A549 (cell line): ENCODE measurements around the gene LIG1. TPM values are rescaled to one million over a fixed set of nuclear protein-coding genes. Genes with fewer than 3 reads are reported as not detected.

ENCODE experiments used
- ATAC-seq, 2 experiments: fragments of 200-7000 bp in 1 of 2; fragments of >200 bp in 1 of 2; cut with Nextera tagmentation in 1 of 2; cut with Tn5 transposase in 1 of 2; 3 replicates each; pipeline versions ENCODE4 v1.8.0 to v1.9.1; 2018 to 2020; ENCODE audit warnings: mild to moderate bottlenecking in 1 of 2, moderate library complexity in 1 of 2
- CTCF ChIA-PET: fragments of 300-600 bp; sonication (Branson Sonifier 250); formaldehyde crosslinking; extraction: SDS; loops from one replicate; lab custom pipeline; 2021; ENCODE audit warnings: antibody characterized with exemption, inconsistent platforms; lab: Yijun Ruan, JAX
- POLR2A ChIA-PET: fragments of 350-600 bp; formaldehyde crosslinking; extraction: SDS; loops from one replicate; lab custom pipeline; 2021; ENCODE audit warnings: antibody characterized with exemption, inconsistent platforms; lab: Yijun Ruan, JAX
- DNase-seq, 2 experiments: peaks; one replicate each; pipeline versions ENCODE4 v3.0.0 to v3.0.0-alpha.2; 2011 to 2016; ENCODE audit warnings: low read depth in 1 of 2, low spot score in 1 of 2
- FAIRE-seq: peaks from 2 replicates; lab custom pipeline; 2011; peaks lifted over from hg19 to GRCh38; lab: Jason Lieb, UNC
- H3K27ac ChIP-seq, 2 experiments: fragments of >200 bp; sonication (Bioruptor Twin); formaldehyde crosslinking; 3 replicates each; pipeline ENCODE4 v1.5.1; 2016 to 2017
- H3K4me1 ChIP-seq: fragments of >200 bp; sonication (Bioruptor Twin); formaldehyde crosslinking; 3 replicates; pipeline ENCODE4 v1.6.1; 2016
- H3K4me2 ChIP-seq: fragments of >200 bp; sonication (Bioruptor Twin); formaldehyde crosslinking; 3 replicates; pipeline ENCODE4 v1.6.1; 2016
- H3K4me3 ChIP-seq: fragments of >200 bp; sonication (Bioruptor Twin); formaldehyde crosslinking; 3 replicates; pipeline ENCODE4 v1.5.1; 2016
- H3K9me3 ChIP-seq: fragments of >200 bp; sonication (Bioruptor Twin); formaldehyde crosslinking; 3 replicates; pipeline ENCODE4 v1.6.1; 2016
- CBX2 ChIP-seq: fragments of 200-600 bp; sonication (generic); IDR thresholded peaks from 2 replicates; pipeline ENCODE4 v1.6.1; 2016; ENCODE audit warnings: low read depth, mild to moderate bottlenecking, borderline replicate concordance
- CBX8 ChIP-seq: fragments of 200-600 bp; sonication (generic); IDR thresholded peaks from 2 replicates; pipeline ENCODE4 v1.6.1; 2016
- CHD4 ChIP-seq: fragments of 200-600 bp; sonication (generic); IDR thresholded peaks from 2 replicates; pipeline ENCODE4 v1.6.1; 2016; ENCODE audit warnings: antibody characterized with exemption, mild to moderate bottlenecking, borderline replicate concordance
- EP300 ChIP-seq, 2 experiments: fragments of >200 bp; sonication (Bioruptor Twin); formaldehyde crosslinking; IDR thresholded peaks; 2 replicates in 1 of 2; 3 replicates in 1 of 2; pipeline ENCODE4 v1.6.1; 2016 to 2017
- ESRRA ChIP-seq: fragments of 150-350 bp; IDR thresholded peaks from 2 replicates; pipeline ENCODE4 v1.6.1; 2014; ENCODE audit warnings: mild to moderate bottlenecking, low read length, borderline replicate concordance
- FOSB ChIP-seq: fragments of 250-450 bp; sonication (Bioruptor Pico); IDR thresholded peaks from 2 replicates; pipeline ENCODE4 v1.5.0; 2020; ENCODE audit warnings: mild to moderate bottlenecking, moderate library complexity
- FOSL2 ChIP-seq, 2 experiments: fragments of 450-650 bp in 1 of 2; fragments of >200 bp in 1 of 2; sonication (Bioruptor Twin) in 1 of 2; formaldehyde crosslinking; IDR thresholded peaks; 2 replicates each; pipeline versions ENCODE4 v1.5.0 to v1.6.1; 2016 to 2020; ENCODE audit warnings: mild to moderate bottlenecking in 1 of 2, moderate library complexity in 1 of 2
- GATA3 ChIP-seq: IDR thresholded peaks from 2 replicates; pipeline ENCODE4 v1.6.1; 2012; ENCODE audit warnings: borderline replicate concordance
- HEYL ChIP-seq: fragments of 250-450 bp; sonication (Bioruptor Pico); IDR thresholded peaks from 2 replicates; pipeline ENCODE4 v1.8.0; 2021; ENCODE audit warnings: mild to moderate bottlenecking, moderate library complexity
- HOXA7 ChIP-seq: fragments of 250-450 bp; sonication (Bioruptor Pico); IDR thresholded peaks from 2 replicates; pipeline ENCODE4 v1.5.0; 2020; ENCODE audit warnings: mild to moderate bottlenecking, moderate library complexity
- JUNB ChIP-seq: fragments of >200 bp; sonication (Bioruptor Twin); formaldehyde crosslinking; IDR thresholded peaks from 2 replicates; pipeline ENCODE4 v1.6.1; 2016
- MAFK ChIP-seq: fragments of 450-650 bp; IDR thresholded peaks from 2 replicates; pipeline ENCODE4 v1.6.1; 2014; ENCODE audit not compliant: partially characterized antibody
- NR3C1 ChIP-seq: fragments of >200 bp; sonication (Bioruptor Twin); formaldehyde crosslinking; IDR thresholded peaks from 3 replicates; pipeline ENCODE4 v1.6.1; 2017
- PHF8 ChIP-seq: fragments of 200-600 bp; sonication (generic); IDR thresholded peaks from 2 replicates; pipeline ENCODE4 v1.6.1; 2016; ENCODE audit warnings: low read depth, mild to moderate bottlenecking, antibody characterized with exemption, moderate library complexity, borderline replicate concordance
- RNF2 ChIP-seq: fragments of 200-600 bp; sonication (generic); IDR thresholded peaks from 2 replicates; pipeline ENCODE4 v1.6.1; 2016; ENCODE audit warnings: low read depth, mild to moderate bottlenecking, antibody characterized with exemption, moderate library complexity, borderline replicate concordance
- SREBF2 ChIP-seq: fragments of 450-650 bp; IDR thresholded peaks from 2 replicates; pipeline ENCODE4 v1.6.1; 2014; ENCODE audit warnings: mild to moderate bottlenecking, moderate library complexity
- TFCP2L1 ChIP-seq: fragments of 250-450 bp; sonication (Bioruptor Pico); IDR thresholded peaks from 2 replicates; pipeline ENCODE4 v1.5.0; 2021; ENCODE audit warnings: mild to moderate bottlenecking
- WGBS: methylation state at CpG from one replicate; pipeline ENCODE4 v1.1.6; 2017; ENCODE audit errors: missing lambda C conversion rate; 5-methylcytosine and 5-hydroxymethylcytosine counted together
- polyA plus RNA-seq, 4 experiments: library from polyadenylated mRNA; depleted of rRNA in 3 of 4; stranded (reverse); fragments of >200 nt; fragmentation: RNase III in 1 of 4; extraction: RNeasy Plus Mini Kit Qiagen cat#74134 plus additional on column Dnase treatment in 1 of 4; gene quantifications; 2 replicates in 3 of 4; 3 replicates in 1 of 4; pipeline ENCODE4 v1.2.3, GENCODE V29; 2011 to 2017
- TF ChIP-seq, protein P1 (sequence below): fragments of 150-350 bp; IDR thresholded peaks from 2 replicates; pipeline ENCODE4 v1.6.1; 2014; ENCODE audit warnings: low read depth, mild to moderate bottlenecking, low read length
- TF ChIP-seq, protein P2 (sequence below): IDR thresholded peaks from 2 replicates; pipeline ENCODE4 v1.6.1; 2012
- TF ChIP-seq, protein P3 (sequence below): IDR thresholded peaks from 2 replicates; pipeline ENCODE4 v1.6.1; 2012
- TF ChIP-seq, protein P4 (sequence below): fragments of >200 bp; sonication (Bioruptor Twin); formaldehyde crosslinking; IDR thresholded peaks from 3 replicates; pipeline ENCODE4 v1.5.1; 2016

The LIG1 gene
- polyA plus RNA-seq, 2 of the 4 experiments (the other 2 are of a cell fraction) = 54.9 to 101 TPM

DNA sequence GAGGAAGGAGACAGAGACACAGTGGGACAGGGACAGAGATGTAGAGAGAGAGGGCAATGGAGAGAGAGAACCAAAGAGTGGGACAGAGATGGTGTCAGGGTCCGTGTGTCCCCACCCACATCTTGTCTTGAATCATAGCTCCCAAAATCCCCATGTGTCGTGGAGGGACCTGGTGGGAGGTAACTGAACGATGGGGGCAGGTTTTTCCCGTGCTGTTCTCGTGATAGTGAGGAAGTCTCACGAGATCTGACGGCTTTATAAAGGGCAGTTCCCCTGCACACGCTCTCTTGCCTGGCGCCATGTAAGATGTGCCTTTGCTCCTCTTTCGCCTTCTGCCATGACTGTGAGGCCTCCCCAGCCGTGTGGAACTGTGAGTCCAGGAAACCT is 52.0 kb downstream of the LIG1 start:
- no peaks in the 10 kb centered on the region for H3K9me3 ChIP-seq
- TF ChIP-seq EP300 (IDR thresholded peaks at IDR 0.05) (no peak), CBX2 (no peak), HEYL (CRISPR knock-in tag) (no peak), RNF2 (no peak), CHD4 (no peak), TFCP2L1 (CRISPR knock-in tag) (no peak), SREBF2 (no peak), PHF8 (no peak), FOSB (no peak), MAFK (no peak), GATA3 (no peak), JUNB (no peak), CBX8 (no peak), FOSL2 (IDR thresholded peaks at IDR 0.05) (no peak), FOSL2 (CRISPR knock-in tag; IDR thresholded peaks at IDR 0.05) (no peak), ESRRA (no peak), NR3C1 (no peak), HOXA7 (CRISPR knock-in tag) (no peak)
- TF ChIP-seq, protein P1, sequence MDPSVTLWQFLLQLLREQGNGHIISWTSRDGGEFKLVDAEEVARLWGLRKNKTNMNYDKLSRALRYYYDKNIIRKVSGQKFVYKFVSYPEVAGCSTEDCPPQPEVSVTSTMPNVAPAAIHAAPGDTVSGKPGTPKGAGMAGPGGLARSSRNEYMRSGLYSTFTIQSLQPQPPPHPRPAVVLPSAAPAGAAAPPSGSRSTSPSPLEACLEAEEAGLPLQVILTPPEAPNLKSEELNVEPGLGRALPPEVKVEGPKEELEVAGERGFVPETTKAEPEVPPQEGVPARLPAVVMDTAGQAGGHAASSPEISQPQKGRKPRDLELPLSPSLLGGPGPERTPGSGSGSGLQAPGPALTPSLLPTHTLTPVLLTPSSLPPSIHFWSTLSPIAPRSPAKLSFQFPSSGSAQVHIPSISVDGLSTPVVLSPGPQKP = no peak
- TF ChIP-seq, protein P2, sequence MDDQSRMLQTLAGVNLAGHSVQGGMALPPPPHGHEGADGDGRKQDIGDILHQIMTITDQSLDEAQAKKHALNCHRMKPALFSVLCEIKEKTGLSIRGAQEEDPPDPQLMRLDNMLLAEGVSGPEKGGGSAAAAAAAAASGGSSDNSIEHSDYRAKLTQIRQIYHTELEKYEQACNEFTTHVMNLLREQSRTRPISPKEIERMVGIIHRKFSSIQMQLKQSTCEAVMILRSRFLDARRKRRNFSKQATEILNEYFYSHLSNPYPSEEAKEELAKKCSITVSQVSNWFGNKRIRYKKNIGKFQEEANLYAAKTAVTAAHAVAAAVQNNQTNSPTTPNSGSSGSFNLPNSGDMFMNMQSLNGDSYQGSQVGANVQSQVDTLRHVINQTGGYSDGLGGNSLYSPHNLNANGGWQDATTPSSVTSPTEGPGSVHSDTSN = no peak
- TF ChIP-seq, protein P3, sequence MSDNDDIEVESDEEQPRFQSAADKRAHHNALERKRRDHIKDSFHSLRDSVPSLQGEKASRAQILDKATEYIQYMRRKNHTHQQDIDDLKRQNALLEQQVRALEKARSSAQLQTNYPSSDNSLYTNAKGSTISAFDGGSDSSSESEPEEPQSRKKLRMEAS = no peak
- no peak overlapping the region for H3K4me3 ChIP-seq
- ATAC-seq (no peak), FAIRE-seq (no peak), DNase-seq (no peak)
- 0 out of 3 replicates have a peak, but pooled peaks cover 2% of the 10 kb centered on the region for H3K4me1 ChIP-seq
- no peak overlapping the region for H3K4me2 ChIP-seq
- WGBS = 84% methylated on average over 11 of the region's 11 CpGs
- ChIA-PET CTCF (interaction anchor here (1.1 to 10.4 kb wide), 4 partner anchors 9 to 35 kb away, joined by 3 to 111 read pairs (median 12); partner anchors contain the start of gene PLA2G4C), POLR2A (interaction anchor here (0.7 kb wide), 1 partner anchor 8 kb away, joined by 6 read pairs; no protein-coding TSS in a partner anchor)
- H3K27ac ChIP-seq = no peak overlapping the region

DNA sequence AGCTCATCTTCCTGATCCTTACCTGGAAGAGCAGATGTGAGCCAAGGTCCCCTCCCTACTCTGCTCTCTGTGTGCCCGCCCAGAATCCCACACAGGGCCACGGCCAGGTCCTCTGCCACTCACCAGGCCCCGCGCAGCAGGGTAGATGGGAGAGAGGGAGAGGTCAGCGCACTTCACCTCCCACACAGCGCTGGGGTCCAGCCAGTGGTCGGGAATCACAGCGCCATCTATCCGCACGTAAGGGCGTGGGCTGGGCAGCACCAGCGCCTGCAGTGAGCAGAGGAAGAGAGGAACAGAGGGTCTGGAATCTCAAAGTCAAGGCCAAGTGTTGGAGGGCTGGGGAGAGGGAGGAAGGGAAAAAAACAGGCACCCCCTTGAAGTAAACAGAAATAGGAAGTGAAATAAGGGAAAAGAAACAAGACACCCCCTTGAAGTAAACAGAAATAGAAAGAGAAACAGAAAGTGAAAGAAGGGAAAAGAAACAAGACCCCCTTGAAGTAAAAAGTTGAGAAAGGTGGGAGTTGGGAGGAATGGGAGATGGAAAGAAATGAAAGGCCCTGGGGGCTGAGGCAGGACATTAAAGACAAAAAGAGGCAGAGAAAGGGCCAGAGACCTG is 52.5 kb downstream of the LIG1 start:
- FAIRE-seq = no peak
- no peak overlapping the region for H3K4me3 ChIP-seq
- CTCF ChIA-PET = interaction anchor here (1.6 to 10.4 kb wide), 3 partner anchors 8 to 35 kb away, joined by 8 to 111 read pairs (median 15); partner anchors contain the start of gene PLA2G4C
- TF ChIP-seq CHD4 = no peak
- TF ChIP-seq, protein P4, sequence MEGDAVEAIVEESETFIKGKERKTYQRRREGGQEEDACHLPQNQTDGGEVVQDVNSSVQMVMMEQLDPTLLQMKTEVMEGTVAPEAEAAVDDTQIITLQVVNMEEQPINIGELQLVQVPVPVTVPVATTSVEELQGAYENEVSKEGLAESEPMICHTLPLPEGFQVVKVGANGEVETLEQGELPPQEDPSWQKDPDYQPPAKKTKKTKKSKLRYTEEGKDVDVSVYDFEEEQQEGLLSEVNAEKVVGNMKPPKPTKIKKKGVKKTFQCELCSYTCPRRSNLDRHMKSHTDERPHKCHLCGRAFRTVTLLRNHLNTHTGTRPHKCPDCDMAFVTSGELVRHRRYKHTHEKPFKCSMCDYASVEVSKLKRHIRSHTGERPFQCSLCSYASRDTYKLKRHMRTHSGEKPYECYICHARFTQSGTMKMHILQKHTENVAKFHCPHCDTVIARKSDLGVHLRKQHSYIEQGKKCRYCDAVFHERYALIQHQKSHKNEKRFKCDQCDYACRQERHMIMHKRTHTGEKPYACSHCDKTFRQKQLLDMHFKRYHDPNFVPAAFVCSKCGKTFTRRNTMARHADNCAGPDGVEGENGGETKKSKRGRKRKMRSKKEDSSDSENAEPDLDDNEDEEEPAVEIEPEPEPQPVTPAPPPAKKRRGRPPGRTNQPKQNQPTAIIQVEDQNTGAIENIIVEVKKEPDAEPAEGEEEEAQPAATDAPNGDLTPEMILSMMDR = peak; percentile 7; the same call in 1 of the 3 replicates
- TF ChIP-seq, all 56 proteins: peak for 1
- ATAC-seq (peak; percentile 8 to 27; a peak in 1 of 6 replicates), DNase-seq (no peak)
- Histone ChIP-seq H3K27ac (no peak overlapping the region), H3K4me1 (0 out of 3 replicates have a peak, but pooled peaks cover 3% of the 10 kb centered on the region), H3K4me2 (no peak overlapping the region), H3K9me3 (no peaks in the 10 kb centered on the region)
- 92% methylated on average over 12 of the region's 12 CpGs for WGBS
- POLR2A ChIA-PET = no interaction called here
